ENCODE data around the gene DDX18. TPM values are rescaled to one million over a fixed set of nuclear protein-coding genes. Genes with fewer than 3 reads are reported as not detected.

Gene DDX18
- total RNA-seq, 2 donors from 2014 or later: 84.1 to 114 TPM

GRCh38 chr2:117858892-117859531, 44.5 kb downstream of the DDX18 start:
- ATAC-seq (no peak), DNase-seq (ENCODE audit: low spot score in 2 of 2) (no peak)
- H3K27ac Mint-ChIP-seq: no peak overlapping the region
- H3K36me3 Mint-ChIP-seq: peaks cover 0 to 5% of the 10 kb centered on the region in 2 donors
- no peaks in the 10 kb centered on the region for H3K9me3 Mint-ChIP-seq

DNA sequence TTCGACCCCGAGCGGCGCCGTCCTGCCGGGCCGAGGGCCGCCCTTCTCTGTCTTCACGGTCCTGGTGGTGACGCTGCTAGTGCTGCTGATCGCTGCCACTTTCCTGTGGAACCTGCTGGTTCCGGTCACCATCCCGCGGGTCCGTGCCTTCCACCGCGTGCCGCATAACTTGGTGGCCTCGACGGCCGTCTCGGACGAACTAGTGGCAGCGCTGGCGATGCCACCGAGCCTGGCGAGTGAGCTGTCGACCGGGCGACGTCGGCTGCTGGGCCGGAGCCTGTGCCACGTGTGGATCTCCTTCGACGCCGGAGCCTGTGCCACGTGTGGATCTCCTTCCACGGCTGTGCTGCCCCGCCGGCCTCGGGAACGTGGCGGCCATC, 45.0 kb downstream of the DDX18 start:
- ATAC-seq: no peak
- Mint-ChIP-seq H3K36me3 (peaks cover 0 to 3% of the 10 kb centered on the region in 2 donors), H3K9me3 (no peaks in the 10 kb centered on the region)

DNA sequence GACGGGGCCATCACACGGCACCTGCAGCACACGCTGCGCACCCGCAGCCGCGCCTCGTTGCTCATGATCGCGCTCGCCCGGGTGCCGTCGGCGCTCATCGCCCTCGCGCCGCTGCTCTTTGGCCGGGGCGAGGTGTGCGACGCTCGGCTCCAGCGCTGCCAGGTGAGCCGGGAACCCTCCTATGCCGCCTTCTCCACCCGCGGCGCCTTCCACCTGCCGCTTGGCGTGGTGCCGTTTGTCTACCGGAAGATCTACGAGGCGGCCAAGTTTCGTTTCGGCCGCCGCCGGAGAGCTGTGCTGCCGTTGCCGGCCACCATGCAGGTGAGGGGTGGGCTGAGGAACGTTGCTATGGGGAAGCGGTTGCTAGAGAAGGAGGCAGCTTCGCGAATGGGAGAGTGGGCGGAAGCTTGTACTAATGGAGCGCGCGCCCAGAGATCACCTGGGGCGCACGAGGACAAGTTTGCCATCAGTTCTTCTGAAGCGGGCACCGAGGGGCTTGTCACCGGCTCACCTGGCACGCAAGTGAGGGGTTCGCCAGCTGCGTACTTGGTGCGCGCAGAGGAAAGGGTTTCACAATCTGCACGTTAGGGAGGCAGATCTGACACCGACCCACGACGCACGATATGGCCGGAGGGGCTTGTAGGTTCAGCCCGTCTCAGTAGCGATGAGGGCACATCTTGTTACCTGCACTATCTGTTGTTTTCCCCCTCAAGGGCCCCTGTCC, 45.6 kb downstream of the DDX18 start:
- H3K9me3 Mint-ChIP-seq: no peaks in the 10 kb centered on the region
- ATAC-seq: no peak
- no peak overlapping the region for H3K27ac Mint-ChIP-seq
- no peaks in the 10 kb centered on the region for H3K36me3 Mint-ChIP-seq
- no peak for DNase-seq (ENCODE audit: low spot score in 2 of 2)

More for the DNA sequence above, 45.0 kb downstream of the DDX18 start:
- no peak overlapping the region for H3K27ac Mint-ChIP-seq
- no peak for DNase-seq (ENCODE audit: low spot score in 2 of 2)

- no peak overlapping the region for H3K27ac Mint-ChIP-seq
Observed at GRCh38 chr2:117862459-117862858, 48.0 kb downstream of the DDX18 start.

GRCh38 chr2:117875786-117876185, 61.3 kb downstream of the DDX18 start:
- H3K27ac Mint-ChIP-seq: no peak overlapping the region

More at GRCh38 chr2:117862459-117862858, 48.0 kb downstream of the DDX18 start:
- Mint-ChIP-seq H3K9me3 (no peaks in the 10 kb centered on the region), H3K36me3 (no peaks in the 10 kb centered on the region)
- ATAC-seq: no peak
- no peak for DNase-seq (ENCODE audit: low spot score in 2 of 2)

DNA sequence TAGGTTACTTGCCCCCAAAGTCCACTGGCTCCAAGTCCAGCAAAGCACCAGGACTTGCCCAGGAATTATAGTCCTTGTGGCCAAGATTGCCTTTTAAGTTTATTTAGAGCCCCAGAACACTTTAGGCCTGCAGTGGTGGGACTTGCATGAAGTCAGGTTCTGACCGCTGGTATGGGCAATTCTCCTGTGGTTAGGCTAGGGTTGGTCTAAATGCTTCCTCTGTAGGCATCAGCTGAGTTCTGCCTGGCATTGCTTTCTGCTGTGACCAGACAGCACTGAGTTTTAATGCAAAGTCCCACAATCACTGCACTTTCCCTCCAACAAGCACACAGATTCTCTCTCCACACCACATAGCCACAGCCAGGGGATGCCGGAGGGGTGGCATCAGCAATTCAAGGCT, 64.5 kb downstream of the DDX18 start:
- no peak for ATAC-seq
- no peak for DNase-seq (ENCODE audit: low spot score in 2 of 2)
- Mint-ChIP-seq H3K27ac (no peak overlapping the region), H3K9me3 (peaks cover 9 to 14% of the 10 kb centered on the region in 2 donors), H3K36me3 (peaks cover 0 to 24% of the 10 kb centered on the region in 2 donors)

More at GRCh38 chr2:117875786-117876185, 61.3 kb downstream of the DDX18 start:
- Mint-ChIP-seq H3K36me3 (peaks cover 0 to 25% of the 10 kb centered on the region in 2 donors), H3K9me3 (peaks cover 5 to 6% of the 10 kb centered on the region in 2 donors)
- ATAC-seq (no peak), DNase-seq (ENCODE audit: low spot score in 2 of 2) (no peak)

Other genes starting within 250 kb of the DDX18 start
- 10 to 100 TPM; 27.5 to 42.5 TPM for gene CCDC93, start 199.4 kb downstream of the DDX18 start, total RNA-seq